ENCODE data around the gene ALOX5AP. TPM values are rescaled to one million over a fixed set of nuclear protein-coding genes. Genes with fewer than 3 reads are reported as not detected.

The ALOX5AP gene
- total and polyA plus RNA-seq, 12 donors, result 2.8 to 122 (median 39.8) TPM

DNA sequence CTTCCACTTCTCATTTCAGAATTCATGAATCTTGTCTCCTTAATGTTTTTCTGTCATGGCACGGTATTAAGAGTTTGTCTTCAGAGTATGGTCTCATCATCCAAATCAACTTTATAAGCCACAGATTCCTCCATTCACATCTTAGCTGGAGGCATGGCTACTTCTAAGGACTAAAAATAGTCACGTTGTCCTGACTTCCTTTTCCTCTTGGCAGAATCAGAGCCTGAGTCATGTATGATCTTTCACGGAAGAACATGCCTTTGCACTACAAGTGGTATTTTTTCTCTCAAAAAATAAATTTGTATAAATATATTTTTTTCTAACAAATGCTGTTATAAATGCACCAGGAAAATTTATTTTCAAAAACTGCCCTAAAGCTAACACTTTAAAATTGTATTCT, 71.4 kb downstream of the ALOX5AP start:
- peaks cover 18 to 33% of the 10 kb centered on the region in 2 donors for H3K4me1 ChIP-seq (replicated peaks in 1 of 2)
- H3K36me3 ChIP-seq (replicated peaks in 1 of 2), result no peaks in the 10 kb centered on the region
- TF ChIP-seq, protein P1, sequence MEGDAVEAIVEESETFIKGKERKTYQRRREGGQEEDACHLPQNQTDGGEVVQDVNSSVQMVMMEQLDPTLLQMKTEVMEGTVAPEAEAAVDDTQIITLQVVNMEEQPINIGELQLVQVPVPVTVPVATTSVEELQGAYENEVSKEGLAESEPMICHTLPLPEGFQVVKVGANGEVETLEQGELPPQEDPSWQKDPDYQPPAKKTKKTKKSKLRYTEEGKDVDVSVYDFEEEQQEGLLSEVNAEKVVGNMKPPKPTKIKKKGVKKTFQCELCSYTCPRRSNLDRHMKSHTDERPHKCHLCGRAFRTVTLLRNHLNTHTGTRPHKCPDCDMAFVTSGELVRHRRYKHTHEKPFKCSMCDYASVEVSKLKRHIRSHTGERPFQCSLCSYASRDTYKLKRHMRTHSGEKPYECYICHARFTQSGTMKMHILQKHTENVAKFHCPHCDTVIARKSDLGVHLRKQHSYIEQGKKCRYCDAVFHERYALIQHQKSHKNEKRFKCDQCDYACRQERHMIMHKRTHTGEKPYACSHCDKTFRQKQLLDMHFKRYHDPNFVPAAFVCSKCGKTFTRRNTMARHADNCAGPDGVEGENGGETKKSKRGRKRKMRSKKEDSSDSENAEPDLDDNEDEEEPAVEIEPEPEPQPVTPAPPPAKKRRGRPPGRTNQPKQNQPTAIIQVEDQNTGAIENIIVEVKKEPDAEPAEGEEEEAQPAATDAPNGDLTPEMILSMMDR (IDR thresholded peaks at IDR 0.05), result no peak
- TF ChIP-seq POLR2A (IDR thresholded peaks at IDR 0.05), result no peak
- DNase-seq, result no peak
- 14 to 22% (median 21%) methylated on average over 3 of the region's 3 CpGs for WGBS, 4 donors
- intact Hi-C loops (cut with DNase I), result loop anchor here (10.0 kb wide), 2 partner anchors 122 to 672 kb away; no protein-coding TSS in a partner anchor
- no peaks in the 10 kb centered on the region for H3K9me3 ChIP-seq (replicated peaks in 1 of 3)
- no peak overlapping the region for H3K4me3 ChIP-seq
- no peaks in the 10 kb centered on the region for H3K27me3 ChIP-seq
- no peak overlapping the region for H3K27ac ChIP-seq

DNA sequence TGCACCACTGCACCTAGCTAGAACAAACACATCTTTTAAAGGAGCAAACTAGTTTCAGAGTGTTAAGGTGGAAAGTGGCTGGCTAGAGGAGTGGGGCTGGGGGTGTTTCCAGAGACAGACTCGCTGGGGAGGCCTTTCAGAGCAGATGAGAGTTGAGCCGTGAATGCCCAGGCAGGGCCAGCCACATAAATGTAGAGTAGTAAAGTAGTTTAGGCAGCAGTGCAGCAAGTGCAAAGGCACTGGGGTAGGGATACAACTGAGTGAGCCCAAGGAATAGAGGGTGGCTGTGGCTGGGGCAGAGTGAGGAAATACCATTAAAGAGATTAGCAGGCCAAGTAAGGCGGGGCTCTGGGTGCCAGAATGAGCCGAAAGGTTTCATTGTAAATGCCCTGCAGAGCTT, 72.0 kb downstream of the ALOX5AP start:
- H3K36me3 ChIP-seq (replicated peaks in 1 of 2), result no peaks in the 10 kb centered on the region
- H3K27me3 ChIP-seq, result no peaks in the 10 kb centered on the region
- TF ChIP-seq POLR2A (IDR thresholded peaks at IDR 0.05), result no peak
- TF ChIP-seq, protein P1 (IDR thresholded peaks at IDR 0.05), result no peak
- H3K4me1 ChIP-seq (replicated peaks in 1 of 2), result peaks cover 18 to 32% of the 10 kb centered on the region in 2 donors
- no peaks in the 10 kb centered on the region for H3K9me3 ChIP-seq (replicated peaks in 1 of 3)
- DNase-seq, result no peak
- no peak overlapping the region for H3K4me3 ChIP-seq
- no peak overlapping the region for H3K27ac ChIP-seq
- intact Hi-C loops (cut with DNase I), result loop anchor here (10.0 kb wide), 2 partner anchors 123 to 673 kb away; no protein-coding TSS in a partner anchor
- WGBS, 4 donors, result 89 to 95% (median 94%) methylated on average over 4 of the region's 4 CpGs

DNA sequence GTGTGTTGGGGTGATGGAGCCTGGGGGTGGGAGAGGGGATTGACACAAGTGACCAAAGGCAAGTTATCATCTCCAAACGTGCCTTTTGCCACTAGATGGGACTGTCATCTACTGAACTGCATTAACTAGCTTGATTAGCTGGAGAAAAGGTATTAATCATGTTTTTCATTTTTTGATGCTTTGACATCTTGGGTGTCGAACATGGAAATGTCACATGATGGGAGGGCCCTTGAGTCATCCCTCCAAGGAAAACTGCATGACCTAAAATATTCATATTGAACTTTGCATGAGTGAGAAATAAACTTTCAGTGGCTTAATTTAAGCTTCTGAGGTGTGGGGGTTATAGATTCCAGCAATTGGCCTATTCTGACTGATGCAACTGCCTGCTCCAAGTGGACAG, 73.3 kb downstream of the ALOX5AP start:
- no peak overlapping the region for H3K4me3 ChIP-seq
- intact Hi-C loops (cut with DNase I), result loop anchor here (10.0 kb wide), 2 partner anchors 124 to 674 kb away; no protein-coding TSS in a partner anchor
- no peak overlapping the region for H3K27ac ChIP-seq
- DNase-seq, result no peak
- no peaks in the 10 kb centered on the region for H3K36me3 ChIP-seq (replicated peaks in 1 of 2)
- H3K4me1 ChIP-seq (replicated peaks in 1 of 2), result peaks cover 9 to 23% of the 10 kb centered on the region in 2 donors
- TF ChIP-seq POLR2A (IDR thresholded peaks at IDR 0.05), result no peak
- TF ChIP-seq, protein P1 (IDR thresholded peaks at IDR 0.05), result no peak
- WGBS, 4 donors, result 35 to 69% (median 52%) methylated on average over 2 of the region's 2 CpGs
- H3K9me3 ChIP-seq (replicated peaks in 1 of 3), result no peaks in the 10 kb centered on the region
- no peaks in the 10 kb centered on the region for H3K27me3 ChIP-seq

DNA sequence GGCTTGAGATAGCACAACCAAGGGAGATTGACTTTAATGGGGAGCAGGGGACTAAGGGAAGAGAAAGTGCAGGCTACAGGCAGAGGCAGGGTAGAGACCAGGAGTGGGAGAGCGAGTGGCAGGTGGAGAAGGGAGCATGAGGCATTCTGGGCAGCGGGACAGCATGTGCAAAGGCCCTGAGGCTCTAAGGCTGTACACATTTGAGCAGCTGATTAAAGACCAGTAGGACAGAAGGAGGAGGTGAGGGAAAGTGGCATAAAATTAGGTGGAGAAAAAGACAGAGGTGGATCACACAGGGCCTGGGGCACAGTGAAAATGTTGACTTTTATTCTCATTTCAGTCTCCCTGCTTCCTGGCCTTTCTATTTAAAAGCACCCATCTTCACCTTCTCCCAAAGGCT, 74.4 kb downstream of the ALOX5AP start:
- Histone ChIP-seq H3K27ac (no peak overlapping the region), H3K9me3 (replicated peaks in 1 of 3) (no peaks in the 10 kb centered on the region), H3K36me3 (replicated peaks in 1 of 2) (no peaks in the 10 kb centered on the region), H3K4me1 (replicated peaks in 1 of 2) (peaks cover 6 to 19% of the 10 kb centered on the region in 2 donors), H3K4me3 (no peak overlapping the region), H3K27me3 (no peaks in the 10 kb centered on the region)
- TF ChIP-seq, protein P1 (IDR thresholded peaks at IDR 0.05), result no peak
- no peak for TF ChIP-seq POLR2A (IDR thresholded peaks at IDR 0.05)
- 95 to 100% (median 98%) methylated on average over 2 of the region's 2 CpGs for WGBS, 4 donors
- intact Hi-C loops (cut with DNase I), result loop anchor here (10.0 kb wide), 2 partner anchors 125 to 675 kb away; no protein-coding TSS in a partner anchor
- peak in 1 of 7 donors; percentile 14 for DNase-seq
